NCI-H526 treated with DMSO at 0.1 percent for 48 hours (cell line): Measurements from ENCODE around the gene GUCD1.
A peak's percentile ranks its signal among the peaks of the same experiment; 100 is the strongest.

Experiments used
- DNase-seq: peaks from one replicate; lab custom pipeline; 2025; lab: John Stamatoyannopoulos, UW

GUCD1 gene

DNA sequence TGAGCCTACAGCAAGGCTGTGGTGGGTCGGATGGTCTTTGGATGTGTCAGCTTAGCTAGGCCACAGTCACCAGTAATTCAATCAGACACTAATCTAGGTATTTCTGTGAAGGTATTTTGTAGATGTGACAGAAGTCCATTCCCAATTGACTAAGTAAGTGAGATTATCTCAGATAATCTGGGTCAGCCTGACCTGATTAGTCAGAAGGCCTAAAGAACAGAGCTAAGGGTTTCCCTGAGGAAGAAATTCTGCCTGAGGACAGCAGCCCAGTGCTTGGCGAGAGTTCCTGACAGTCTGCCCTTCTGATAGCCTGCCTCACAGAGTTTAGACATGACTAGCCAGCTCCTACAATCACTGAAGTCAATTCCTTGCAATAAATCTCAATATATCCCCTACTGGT lies 28.7 kb downstream of the GUCD1 start:
- DNase-seq: no peak

DNA sequence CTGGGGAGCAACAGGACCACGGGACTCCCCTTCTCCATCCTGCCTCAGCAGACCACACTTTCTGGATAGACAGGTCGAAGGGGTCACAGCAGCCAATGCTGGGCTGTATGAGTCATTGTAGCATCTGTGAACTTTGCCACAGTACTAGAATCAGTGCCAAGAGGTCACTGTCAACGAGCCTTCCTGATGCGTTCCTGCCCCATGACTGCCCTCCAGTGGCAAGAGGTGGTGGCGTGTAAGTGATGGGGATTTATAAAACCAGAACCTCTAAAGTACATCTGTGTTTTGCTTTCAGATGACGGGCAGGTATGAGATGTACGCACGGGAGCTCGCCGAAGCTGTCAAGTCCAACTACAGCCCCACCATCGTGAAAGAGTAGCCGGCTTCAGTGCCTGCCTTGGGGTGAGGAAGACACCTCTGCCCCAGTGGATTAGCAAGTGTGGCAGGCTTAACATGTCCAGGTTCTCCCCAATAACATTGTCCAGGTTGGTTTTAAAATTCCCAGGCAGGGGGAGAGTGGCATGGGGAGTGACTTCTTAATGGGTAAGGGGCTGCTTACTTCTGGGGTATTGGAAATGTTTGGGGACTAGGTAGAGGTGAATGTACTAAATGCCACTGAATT lies 29.4 kb downstream of the GUCD1 start:
- DNase-seq: peak; percentile 21

DNA sequence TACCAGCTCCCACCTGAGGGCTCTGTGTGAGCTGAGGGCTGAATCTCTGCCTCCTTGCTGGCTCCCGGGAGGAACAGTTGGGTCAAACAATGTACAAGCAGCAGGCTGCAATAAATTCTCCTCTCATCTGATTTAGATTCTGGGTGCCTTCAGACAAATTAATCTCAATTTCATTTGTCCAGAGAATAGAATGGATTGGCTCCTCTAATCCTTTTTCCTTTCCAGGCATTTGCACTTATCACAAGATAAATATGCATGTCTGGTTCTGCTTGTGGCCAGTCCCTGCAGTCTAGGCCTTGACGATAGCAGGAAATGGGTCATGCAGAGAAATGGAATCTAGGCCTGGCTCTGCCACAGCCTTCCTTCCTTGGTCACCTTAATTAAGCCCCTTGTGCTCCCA lies 31.1 kb downstream of the GUCD1 start:
- no peak for DNase-seq

DNA sequence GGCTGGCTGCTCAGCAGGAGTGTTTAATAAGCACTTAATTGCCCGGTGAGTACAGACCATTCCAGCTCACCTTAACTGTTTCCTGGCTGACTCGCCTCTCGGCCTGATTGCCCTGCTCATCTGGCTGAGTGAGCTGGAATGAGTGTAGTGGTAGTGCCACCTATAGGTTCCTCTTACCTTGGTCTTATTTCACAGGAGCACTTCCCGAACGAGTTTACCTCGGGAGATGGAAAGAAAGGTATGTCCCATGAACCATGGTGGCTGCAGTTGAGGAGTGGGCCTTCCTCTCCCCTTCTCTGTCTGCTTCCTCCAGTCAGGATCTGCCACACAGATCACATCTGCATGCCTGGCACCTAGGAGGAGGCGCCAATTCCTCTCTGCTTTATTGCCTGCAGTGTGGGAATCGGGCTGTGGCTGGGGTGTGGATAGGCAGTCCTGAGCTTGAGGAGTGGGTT lies 33.1 kb downstream of the GUCD1 start:
- peak; percentile 61 for DNase-seq

DNA sequence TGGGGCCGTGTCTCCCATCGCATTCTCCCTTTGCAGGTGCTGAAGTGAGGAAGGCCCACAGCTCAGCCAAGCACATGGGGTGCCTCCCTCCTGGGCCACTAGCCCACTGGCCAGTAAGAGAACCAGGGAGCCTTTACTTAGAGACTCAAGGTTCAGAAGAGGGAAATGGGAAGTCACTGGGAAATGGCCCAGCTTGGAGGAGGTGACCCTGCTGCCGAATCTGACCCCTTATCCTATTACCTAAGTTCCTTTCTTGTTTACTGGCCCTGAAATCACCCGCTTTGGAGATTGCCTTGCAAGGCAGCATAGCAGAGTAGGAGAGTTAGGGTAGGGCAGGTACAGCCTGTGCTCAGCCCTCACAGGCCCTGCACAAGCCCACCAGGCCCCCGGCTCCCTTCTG lies 35.4 kb downstream of the GUCD1 start:
- DNase-seq: no peak

DNA sequence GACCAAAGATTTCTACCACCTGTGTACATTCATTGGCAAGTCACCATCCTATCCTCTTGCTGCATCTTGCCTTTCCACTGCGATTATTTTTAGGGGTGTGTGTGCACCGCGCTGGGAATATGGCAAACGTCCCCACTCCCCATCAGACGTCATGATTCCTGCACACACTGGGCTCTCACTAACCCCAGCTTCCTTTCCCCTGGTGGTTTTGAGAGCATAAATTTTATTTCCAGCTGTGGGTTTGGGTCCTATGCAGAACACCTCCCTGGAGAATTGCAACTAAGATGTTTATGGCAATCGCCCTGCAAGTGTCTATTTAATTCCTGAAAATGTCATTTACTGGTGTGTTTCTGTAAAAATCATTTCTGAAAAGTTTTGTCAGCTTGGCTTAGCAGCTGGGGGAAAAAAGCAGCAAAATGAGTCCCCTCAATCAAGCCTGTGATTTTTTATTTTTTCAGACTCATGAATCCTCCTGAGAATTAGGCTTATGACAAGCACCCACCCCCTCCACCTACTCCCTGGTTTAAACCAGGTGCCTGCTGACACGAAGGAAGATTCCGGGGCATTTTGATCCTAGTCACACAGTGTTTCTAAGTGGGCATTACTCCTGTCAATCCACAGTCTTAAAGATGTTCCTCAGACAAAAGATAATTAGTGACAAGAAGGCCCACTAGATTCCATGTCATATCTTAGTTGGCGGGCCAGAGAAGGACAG lies 36.0 kb downstream of the GUCD1 start:
- no peak for DNase-seq

DNA sequence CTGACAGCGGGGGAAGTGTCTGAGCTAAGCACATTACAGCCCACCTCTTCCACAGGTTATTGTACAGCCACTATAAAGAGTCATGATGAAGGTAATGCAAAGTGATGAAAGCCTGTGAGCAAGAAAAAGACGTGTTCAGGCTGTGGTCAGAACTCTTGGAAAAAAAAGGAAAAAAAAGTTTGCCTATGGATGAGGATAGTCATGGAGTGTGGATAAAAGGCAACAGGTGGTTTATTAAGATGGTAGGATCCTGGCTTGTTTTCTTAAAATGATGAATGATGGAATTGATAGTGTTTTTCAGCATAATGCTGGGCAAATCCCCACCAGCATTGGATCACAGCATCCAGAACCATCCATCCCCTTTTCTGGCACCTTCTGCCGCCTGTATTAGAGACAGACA lies 36.7 kb downstream of the GUCD1 start:
- no peak for DNase-seq

DNA sequence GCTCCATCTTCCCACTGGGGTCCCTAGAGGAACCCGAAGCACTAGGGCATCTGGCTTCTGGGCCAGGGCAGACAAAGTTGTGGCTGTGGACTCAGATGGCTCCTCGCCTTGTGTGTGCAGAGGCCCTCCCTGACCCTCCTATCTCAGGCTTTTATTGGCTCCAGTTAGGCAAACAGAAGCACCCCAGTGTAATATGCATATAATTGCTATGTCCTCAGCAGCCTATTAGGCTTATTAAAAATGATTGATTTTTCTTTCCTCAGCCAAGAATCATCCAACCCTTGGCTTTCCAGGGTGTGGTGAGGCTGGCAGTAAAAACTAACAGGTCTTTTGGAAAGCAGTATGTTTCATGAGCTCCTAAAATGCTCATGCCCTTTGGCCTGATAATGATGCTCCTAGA lies 37.5 kb downstream of the GUCD1 start:
- DNase-seq: no peak

DNA sequence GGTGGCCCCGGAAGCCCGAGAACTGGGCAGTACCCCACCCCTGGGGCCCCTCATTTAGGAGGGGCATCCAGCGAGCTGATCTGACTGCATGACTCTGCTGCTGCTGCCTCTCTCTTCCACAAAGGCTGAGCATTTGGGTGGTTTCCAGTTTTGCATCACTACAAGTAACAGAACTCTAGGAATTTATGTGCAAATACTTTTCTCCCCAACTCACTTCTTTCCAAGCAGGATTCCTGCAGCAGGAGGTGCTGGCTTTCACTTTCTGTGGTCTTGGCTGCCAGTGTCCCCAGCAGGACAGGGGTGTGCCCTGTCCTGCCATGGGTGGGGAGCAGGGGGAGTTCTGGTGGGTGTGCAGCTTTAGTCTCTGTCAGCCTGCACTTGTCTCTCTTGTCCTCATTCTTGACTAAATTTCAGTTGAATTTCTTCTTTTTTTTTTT lies 38.6 kb downstream of the GUCD1 start:
- no peak for DNase-seq

DNA sequence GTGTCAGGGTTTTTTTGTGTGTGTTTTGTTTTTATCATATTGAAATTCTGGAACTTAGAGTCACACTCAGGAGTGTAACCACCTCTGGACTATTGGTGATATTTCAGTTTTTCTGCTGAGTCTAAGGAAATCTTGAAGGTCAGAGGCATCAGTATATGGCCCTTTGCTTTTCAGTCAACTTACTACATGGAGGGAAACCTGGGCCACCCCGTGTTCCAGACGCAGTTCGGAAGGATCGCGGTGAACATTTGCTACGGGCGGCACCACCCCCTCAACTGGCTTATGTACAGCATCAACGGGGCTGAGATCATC lies 40.0 kb downstream of the GUCD1 start:
- DNase-seq: no peak

DNA sequence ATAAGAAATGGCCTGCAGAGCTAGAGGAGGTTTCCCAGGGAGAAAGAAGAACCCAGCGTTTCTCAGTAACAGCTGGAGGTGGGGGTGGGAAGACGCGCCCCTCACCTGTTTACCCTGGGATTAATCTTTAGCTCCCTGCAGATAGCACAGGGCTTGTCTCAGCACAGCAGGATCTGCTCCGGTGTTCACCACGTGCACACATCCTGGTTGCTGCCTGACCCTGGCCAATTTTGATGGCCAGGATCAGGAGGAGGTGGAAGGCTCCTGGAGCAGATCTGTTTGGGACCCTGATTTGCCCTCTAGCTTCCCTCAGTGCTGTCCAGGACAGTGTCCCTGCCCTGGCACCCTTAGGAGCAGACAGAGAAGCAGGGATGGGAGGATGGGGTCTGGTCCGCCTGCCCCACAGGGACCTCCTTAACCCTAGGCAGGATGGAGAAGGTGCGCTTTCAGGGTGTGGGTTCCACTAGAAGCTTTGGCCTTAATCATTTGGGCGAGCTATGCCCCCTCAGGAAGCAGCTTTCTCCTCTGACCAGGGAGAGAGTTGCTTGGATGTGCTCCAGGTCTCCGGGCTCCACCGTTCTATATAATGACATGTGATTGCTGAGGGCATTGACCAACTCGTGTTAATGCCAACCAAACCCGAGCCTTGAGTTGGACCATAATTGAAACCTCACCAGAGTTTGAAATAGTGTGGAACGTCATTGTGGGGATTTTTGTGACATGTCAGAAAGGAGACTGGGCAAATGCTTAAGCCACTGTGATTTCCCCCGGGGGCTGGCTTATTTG lies 40.5 kb downstream of the GUCD1 start:
- DNase-seq: no peak

DNA sequence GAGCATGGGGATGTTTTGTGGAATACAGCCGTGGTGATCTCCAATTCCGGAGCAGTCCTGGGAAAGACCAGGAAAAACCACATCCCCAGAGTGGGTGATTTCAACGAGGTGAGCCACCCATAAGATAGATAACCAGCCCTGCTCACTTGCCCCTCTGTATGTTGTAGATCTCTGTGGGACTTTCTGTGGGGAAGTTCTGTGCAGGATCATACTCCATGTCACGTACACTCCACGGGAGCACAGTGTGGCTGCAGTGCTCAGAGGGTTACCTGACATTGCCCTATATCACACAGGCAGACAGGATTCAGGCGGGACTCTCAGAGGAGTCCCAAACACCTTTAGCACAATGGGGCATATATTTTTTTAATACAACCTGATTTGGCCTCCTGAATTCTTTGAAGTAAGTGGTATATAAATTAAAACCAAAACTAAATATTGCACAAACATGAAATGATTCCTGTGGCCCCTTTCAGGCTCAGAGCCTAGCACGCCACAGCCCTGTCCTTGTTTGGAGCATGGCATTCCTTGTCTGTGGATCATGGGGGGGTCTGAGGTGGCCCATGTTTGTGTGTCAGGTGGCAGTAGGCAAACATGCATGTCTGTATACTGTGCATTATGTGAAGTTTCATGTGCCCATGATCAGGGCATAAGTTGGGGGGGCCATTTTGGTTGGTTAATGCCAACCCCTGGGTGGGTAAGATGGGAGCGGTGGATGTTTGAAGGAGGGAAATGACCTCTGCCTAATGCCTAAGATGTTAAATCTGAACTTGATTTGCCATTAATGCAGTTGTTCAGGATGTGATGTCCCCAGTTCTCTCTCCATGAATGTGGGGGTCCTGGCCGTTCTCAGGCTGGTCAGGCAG lies 41.3 kb downstream of the GUCD1 start:
- DNase-seq: no peak

DNA sequence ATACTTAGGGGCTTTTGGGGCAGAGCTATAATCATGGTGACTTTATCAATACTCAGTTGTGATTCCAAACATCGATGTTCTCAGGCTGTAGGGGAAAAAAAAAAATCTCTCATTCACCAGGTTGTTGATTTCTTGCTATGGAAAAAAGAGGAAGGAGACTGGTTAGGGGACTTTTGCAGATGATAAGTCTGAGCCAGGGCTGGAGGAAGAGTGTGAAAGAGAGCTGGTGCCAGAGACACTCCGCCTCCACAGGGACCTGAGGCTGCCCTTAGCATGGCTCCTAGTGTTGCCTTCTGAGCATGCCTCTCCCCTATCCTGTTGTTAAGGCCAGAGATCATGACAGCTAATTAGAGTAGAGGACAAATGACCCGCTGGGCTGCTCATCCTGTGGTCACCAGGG lies 42.9 kb downstream of the GUCD1 start:
- DNase-seq: no peak

DNA sequence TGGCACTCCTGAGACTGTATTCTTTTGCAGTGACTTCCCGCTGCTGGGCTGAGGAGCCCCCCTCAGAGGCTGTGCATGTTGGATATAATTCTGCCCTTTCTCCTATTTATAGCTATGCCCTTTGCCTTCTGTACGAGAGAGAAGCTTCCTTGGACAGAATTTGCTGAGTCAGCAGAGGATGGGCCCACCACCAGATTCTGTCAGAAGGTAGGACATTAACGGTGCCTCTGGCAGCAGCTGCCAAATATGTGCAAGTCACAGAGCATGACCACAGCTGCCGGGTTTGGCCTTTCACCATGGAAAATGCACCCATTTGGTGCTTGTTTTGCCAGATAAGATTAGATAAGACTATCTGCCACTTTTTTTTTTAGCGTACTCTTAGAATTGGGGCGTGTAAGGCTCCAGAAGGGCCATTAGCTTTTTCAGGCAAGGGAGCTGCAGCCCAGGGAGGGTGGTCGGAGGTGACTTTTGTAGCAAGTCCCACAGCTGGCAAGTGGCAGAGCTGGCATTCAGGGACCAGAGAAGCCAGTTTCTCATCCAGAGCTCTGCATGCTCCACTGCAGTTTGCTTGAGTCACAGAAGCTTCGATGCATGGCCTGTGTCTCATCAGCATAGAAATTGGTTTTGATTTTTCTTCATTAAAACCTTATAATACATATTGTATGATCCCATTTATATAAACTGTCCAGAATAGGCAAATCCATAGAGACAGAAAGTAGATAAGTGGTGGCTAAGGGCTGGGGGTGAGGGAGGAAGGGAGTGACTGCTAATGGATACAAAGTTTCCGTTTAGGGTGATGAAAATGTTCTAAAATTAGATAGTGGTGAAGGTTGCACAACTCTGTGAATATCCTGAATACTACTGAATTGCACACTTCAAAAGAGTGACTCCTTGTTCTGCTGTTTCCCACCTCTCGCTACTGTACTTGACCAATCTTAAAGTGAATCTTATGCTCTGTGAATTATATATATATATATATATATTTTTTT lies 44.0 kb downstream of the GUCD1 start:
- no peak for DNase-seq

DNA sequence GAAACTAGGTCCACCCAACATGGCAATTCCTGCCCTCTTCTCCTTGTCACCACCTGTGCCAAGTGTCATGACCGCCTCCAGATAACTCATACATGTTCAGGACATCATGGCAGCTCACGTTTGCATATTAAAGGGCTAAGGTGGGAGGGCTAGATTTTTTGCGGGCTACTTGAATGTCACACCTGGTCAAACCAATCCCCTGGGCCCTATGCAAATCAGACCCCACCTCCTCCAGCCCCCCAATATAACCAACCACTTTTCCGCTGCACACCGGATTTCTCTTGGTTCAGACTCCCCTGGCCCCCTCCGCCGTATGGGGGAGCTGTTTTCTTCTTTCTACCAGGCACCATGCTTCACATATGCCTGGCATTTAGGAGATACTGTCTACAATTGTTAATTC lies 47.2 kb downstream of the GUCD1 start:
- no peak for DNase-seq

DNA sequence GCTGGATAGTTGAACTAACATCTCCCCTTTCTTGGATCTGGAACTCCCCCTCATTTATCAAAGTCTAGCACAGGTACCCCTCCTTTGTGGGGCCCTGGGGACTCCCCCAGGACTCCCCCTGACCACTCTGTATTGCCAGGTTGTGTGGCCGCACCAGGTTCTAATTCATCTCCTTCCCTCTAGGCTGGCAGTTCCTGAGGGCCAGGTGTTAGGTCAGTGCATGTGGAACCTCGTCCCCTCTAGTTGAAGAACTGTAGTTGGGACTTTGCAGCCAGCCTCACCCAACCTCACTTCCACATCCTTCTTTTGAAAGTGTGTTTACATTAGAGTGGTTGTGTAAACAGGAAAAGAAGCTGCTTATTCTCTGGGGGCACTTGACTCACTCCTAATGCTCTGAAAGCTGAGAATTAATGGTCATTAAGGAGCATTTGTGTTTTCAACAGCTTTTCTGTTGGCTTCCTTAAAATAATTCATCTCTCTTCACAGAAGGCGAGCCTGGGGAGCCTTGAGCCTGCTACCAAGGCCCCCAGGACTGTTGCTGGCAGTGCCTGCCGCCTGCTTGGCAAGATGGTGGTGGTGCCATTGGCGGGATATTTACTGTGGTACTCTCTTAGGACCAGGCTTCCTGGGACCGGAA lies 48.0 kb downstream of the GUCD1 start:
- no peak for DNase-seq

DNA sequence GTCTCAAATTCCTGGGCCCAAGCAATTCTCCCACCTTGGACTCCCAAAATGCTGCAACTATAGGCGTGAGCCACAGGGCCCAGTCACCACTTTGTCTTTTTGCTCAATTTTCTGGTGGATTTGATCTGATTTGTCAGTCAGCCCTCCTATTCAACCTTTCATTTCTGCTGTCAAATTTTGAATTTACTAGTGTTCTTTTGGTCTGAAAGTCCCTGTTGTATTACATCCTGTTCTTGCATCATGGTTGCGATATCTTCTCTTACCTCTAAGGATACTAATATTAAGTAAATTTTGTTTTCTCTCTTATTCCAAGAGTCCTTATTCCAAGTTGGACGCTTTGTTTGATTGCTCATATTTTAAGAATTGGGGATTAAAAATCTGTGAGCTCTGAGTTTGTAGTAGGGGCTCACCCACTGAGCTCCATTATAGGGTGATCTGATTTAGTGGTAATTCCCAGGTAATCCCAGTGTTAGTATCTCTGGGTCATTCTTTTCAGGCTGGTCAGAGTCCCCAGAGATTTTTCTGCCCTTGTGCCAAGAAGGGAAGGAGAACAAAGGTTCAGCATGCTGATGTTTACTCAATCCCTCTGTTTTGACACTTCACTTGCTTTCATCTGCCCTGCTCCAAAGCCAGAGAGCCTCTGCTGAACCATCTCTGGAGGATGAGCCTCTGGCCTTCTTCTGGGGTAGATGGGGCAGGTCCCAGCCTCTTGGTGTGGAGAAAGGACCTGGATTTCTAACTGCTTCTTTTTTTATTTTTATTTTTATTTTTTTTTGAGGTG lies 49.8 kb downstream of the GUCD1 start:
- DNase-seq: no peak

DNA sequence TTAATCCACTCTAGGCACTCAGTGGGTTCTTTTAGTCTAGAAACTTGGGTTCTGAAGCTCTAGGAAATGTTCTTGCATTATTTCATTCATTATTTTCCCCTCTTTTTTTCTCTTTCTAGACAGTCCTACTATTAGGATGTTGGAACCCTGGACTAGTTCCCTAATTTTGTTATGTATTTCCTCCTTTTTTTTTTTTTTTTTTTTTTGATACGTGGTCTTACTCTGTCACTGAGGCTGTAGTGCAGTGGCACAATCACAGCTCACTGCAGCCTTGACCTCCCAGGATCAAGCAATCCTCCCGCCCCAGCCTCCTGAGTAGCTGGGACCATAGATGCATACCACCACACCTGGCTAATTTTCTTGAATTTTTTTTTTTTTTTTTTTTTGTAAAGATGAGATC lies 50.4 kb downstream of the GUCD1 start:
- no peak for DNase-seq

DNA sequence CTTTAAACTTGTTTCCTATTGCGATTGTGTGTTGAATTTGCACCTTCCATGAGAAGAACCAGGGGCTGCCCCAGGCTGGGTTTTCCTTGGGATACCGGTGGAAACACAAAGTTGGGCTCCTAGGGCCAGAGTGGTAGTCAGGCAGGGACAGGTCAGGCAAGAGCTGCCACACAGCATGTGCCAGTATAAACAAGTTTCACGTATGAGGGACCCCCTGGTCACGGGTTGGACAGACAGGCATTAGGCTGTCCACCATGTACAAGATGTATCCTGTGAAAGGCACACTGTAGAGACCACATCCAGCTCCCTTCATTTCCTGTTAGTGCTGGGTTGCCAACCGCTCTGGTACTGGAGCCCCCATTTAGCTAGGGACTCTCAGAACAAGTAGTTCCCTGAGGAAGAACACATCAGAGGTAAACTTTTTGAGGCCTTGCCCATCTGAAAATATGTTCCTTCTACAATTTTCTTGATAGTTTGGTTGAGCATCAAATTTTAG lies 51.0 kb downstream of the GUCD1 start:
- DNase-seq: no peak
